Stimulated activated CD4-positive, alpha-beta T cell treated with anti-CD3 and anti-CD28 coated beads, TNF-alpha, amount 100 ng/mL, for 1 hour (primary cell): Measurements from ENCODE around the gene SLC19A3.

ENCODE experiments used
- DNase-seq, 3 donors: peaks; one replicate each; pipeline ENCODE4 v3.0.0-alpha.2; 2020; ENCODE audit warnings: low read depth in 3 of 3, low spot score in 1 of 3

Gene SLC19A3

GRCh38 chr2:227634201-227634600 lies 83.6 kb downstream of the SLC19A3 start:
- DNase-seq, result no peak
